Gastrocnemius medialis (tissue), 4 donors: ENCODE measurements around the gene ST6GALNAC6.

Experiments
- CTCF ChIP-seq, 5 experiments: fragments of 450-650 bp in 3 of 5; fragments of 200-600 bp in 2 of 5; sonication (generic) in 2 of 5; IDR thresholded peaks in 4 of 5; conservative IDR thresholded peaks in 1 of 5; 1 replicate in 4 of 5; 2 replicates in 1 of 5; pipeline ENCODE4 v1.5.1; 2016 to 2019; ENCODE audit warnings: antibody characterized with exemption in 5 of 5, mild to moderate bottlenecking in 3 of 5, moderate library complexity in 3 of 5
- POLR2A ChIP-seq, 2 donors: fragments of 450-650 bp; IDR thresholded peaks; one replicate each; pipeline ENCODE4 v1.6.1; 2017; ENCODE audit warnings: antibody characterized with exemption in 2 of 2, mild to moderate bottlenecking in 2 of 2, moderate library complexity in 2 of 2

- TF ChIP-seq CTCF (IDR thresholded peaks at IDR 0.05 in 4 of 5, conservative IDR thresholded peaks at IDR 0.05 in 1 of 5), result no peak
- no peak for TF ChIP-seq POLR2A (IDR thresholded peaks at IDR 0.05)
These were observed 26.8 kb upstream of the ST6GALNAC6 start for GRCh38 chr9:127925959-127926905.
